ENCODE data around the gene TTF2. TPM values are rescaled to one million over a fixed set of nuclear protein-coding genes. Genes with fewer than 3 reads are reported as not detected.

TTF2 gene
- total and polyA plus RNA-seq, 9 donors = 2.1 to 14.0 (median 10.6) TPM

- Histone ChIP-seq H3K4me1 (ENCODE audit: insufficient read depth) (no peaks in the 10 kb centered on the region), H3K27me3 (no peaks in the 10 kb centered on the region), H3K4me3 (no peak overlapping the region), H3K27ac (no peak overlapping the region), H3K36me3 (no peaks in the 10 kb centered on the region), H3K9me3 (no peaks in the 10 kb centered on the region)
- WGBS, 3 donors = 43 to 85% (median 82%) methylated on average over 1 of the region's 1 CpG
- no peak for DNase-seq
- intact Hi-C loops (cut with DNase I) = loop anchor here in 1 of 4 donors (1.0 kb wide), 1 partner anchor 39 kb away; no protein-coding TSS in a partner anchor
- TF ChIP-seq CTCF (IDR thresholded peaks at IDR 0.05) (no peak), POLR2A (IDR thresholded peaks at IDR 0.05) (no peak), EP300 (IDR thresholded peaks at IDR 0.05) (no peak)
Measured at GRCh38 chr1:117037802-117038201, 22.3 kb upstream of the TTF2 start.

GRCh38 chr1:117038236-117038635, 21.9 kb upstream of the TTF2 start:
- Histone ChIP-seq H3K4me3 (no peak overlapping the region), H3K27ac (no peak overlapping the region), H3K9me3 (no peaks in the 10 kb centered on the region), H3K36me3 (no peaks in the 10 kb centered on the region), H3K4me1 (ENCODE audit: insufficient read depth) (no peaks in the 10 kb centered on the region), H3K27me3 (no peaks in the 10 kb centered on the region)
- intact Hi-C loops (cut with DNase I) = loop anchor here in 1 of 4 donors (1.0 kb wide), 1 partner anchor 39 kb away; no protein-coding TSS in a partner anchor
- WGBS, 3 donors = 84 to 92% (median 89%) methylated on average over 6 of the region's 6 CpGs
- DNase-seq = no peak
- no peak for TF ChIP-seq POLR2A (IDR thresholded peaks at IDR 0.05)
- TF ChIP-seq CTCF (IDR thresholded peaks at IDR 0.05) = no peak
- TF ChIP-seq EP300 (IDR thresholded peaks at IDR 0.05) = no peak

- DNase-seq = no peak
- no peaks in the 10 kb centered on the region for H3K36me3 ChIP-seq
- intact Hi-C loops (cut with DNase I) = no loop called here
- WGBS, 3 donors = 82 to 91% (median 91%) methylated on average over 1 of the region's 1 CpG
- no peak for TF ChIP-seq POLR2A (IDR thresholded peaks at IDR 0.05)
- H3K4me3 ChIP-seq = no peak overlapping the region
- H3K9me3 ChIP-seq = no peaks in the 10 kb centered on the region
- no peaks in the 10 kb centered on the region for H3K4me1 ChIP-seq (ENCODE audit: insufficient read depth)
- H3K27me3 ChIP-seq = no peaks in the 10 kb centered on the region
- no peak overlapping the region for H3K27ac ChIP-seq
Measured at GRCh38 chr1:117044217-117044616, 15.9 kb upstream of the TTF2 start.

- no peak for DNase-seq
- 53 to 78% (median 72%) methylated on average over 2 of the region's 2 CpGs for WGBS, 3 donors
- no peaks in the 10 kb centered on the region for H3K9me3 ChIP-seq
- no peak for TF ChIP-seq EP300 (IDR thresholded peaks at IDR 0.05)
- no peak for TF ChIP-seq CTCF (IDR thresholded peaks at IDR 0.05)
- H3K4me1 ChIP-seq (ENCODE audit: insufficient read depth) = no peaks in the 10 kb centered on the region
- no peaks in the 10 kb centered on the region for H3K36me3 ChIP-seq
- no peak overlapping the region for H3K27ac ChIP-seq
- intact Hi-C loops (cut with DNase I) = no loop called here
- H3K27me3 ChIP-seq = no peaks in the 10 kb centered on the region
- no peak overlapping the region for H3K4me3 ChIP-seq
Measured at GRCh38 chr1:117045644-117046043, 14.5 kb upstream of the TTF2 start.

- Histone ChIP-seq H3K36me3 (no peaks in the 10 kb centered on the region), H3K27me3 (no peaks in the 10 kb centered on the region), H3K9me3 (no peaks in the 10 kb centered on the region), H3K4me3 (no peak overlapping the region), H3K27ac (no peak overlapping the region), H3K4me1 (ENCODE audit: insufficient read depth) (no peaks in the 10 kb centered on the region)
- WGBS, 3 donors = 42 to 60% (median 51%) methylated on average over 4 of the region's 4 CpGs
- DNase-seq = no peak
- intact Hi-C loops (cut with DNase I) = no loop called here
- no peak for TF ChIP-seq EP300 (IDR thresholded peaks at IDR 0.05)
- TF ChIP-seq POLR2A (IDR thresholded peaks at IDR 0.05) = no peak
- no peak for TF ChIP-seq CTCF (IDR thresholded peaks at IDR 0.05)
Measured at GRCh38 chr1:117046781-117047180, 13.3 kb upstream of the TTF2 start.

Data from ovary (tissue), 9 donors.